ENCODE results near the gene LINGO4.
"Not testable (repeated sequence)": the region's sequence is repeated elsewhere in the genome, so short reads cannot be mapped to it uniquely, and the experiment has no call there.

Gene LINGO4

GRCh38 chr1:151782741-151783140 is 22.5 kb downstream of the LINGO4 start:
- H3K27ac ChIP-seq, result no peak overlapping the region
- TF ChIP-seq CTCF (conservative IDR thresholded peaks at IDR 0.05) (no peak), ZFX (IDR thresholded peaks at IDR 0.05) (no peak)

- not testable (repeated sequence) for H3K27ac ChIP-seq
Observed at GRCh38 chr1:151782026-151782425, 23.2 kb downstream of the LINGO4 start.

- H3K27ac ChIP-seq, result not testable (repeated sequence)
Observed at GRCh38 chr1:151780736-151781135, 24.5 kb downstream of the LINGO4 start.

- H3K27ac ChIP-seq, result no peak overlapping the region
- TF ChIP-seq ZFX (IDR thresholded peaks at IDR 0.05) (no peak), CTCF (conservative IDR thresholded peaks at IDR 0.05) (no peak)
Observed at GRCh38 chr1:151779852-151780251, 25.4 kb downstream of the LINGO4 start.

GRCh38 chr1:151777317-151777716 is 27.9 kb downstream of the LINGO4 start:
- H3K27ac ChIP-seq, result no peak overlapping the region
- no peak for TF ChIP-seq CTCF (conservative IDR thresholded peaks at IDR 0.05)
- TF ChIP-seq ZFX (IDR thresholded peaks at IDR 0.05), result no peak

- TF ChIP-seq CTCF (conservative IDR thresholded peaks at IDR 0.05) (no peak), ZFX (IDR thresholded peaks at IDR 0.05) (no peak)
- H3K27ac ChIP-seq, result peak overlapping the region; percentile 49; the same call in 1 of the 2 replicates
Observed at GRCh38 chr1:151776665-151777062, 28.6 kb downstream of the LINGO4 start.

- TF ChIP-seq ZFX (IDR thresholded peaks at IDR 0.05), result no peak
- no peak for TF ChIP-seq CTCF (conservative IDR thresholded peaks at IDR 0.05)
- peak overlapping the region; percentile 49 for H3K27ac ChIP-seq
Observed at GRCh38 chr1:151775894-151776664, 29.1 kb downstream of the LINGO4 start.

GRCh38 chr1:151774256-151774922 is 30.8 kb downstream of the LINGO4 start:
- TF ChIP-seq ZFX (IDR thresholded peaks at IDR 0.05) (no peak), CTCF (conservative IDR thresholded peaks at IDR 0.05) (no peak)
- no peak overlapping the region; the same call in 1 of the 2 replicates for H3K27ac ChIP-seq
